T-helper 2 cell (primary cell): ENCODE data around the gene PXMP4.

Experiments used
- DNase-seq, 5 experiments: peaks; one replicate each; pipeline versions ENCODE4 v3.0.0 to v3.0.0-alpha.2; 2012 to 2022

Gene PXMP4

GRCh38 chr20:33667676-33668465 lies 52.2 kb downstream of the PXMP4 start:
- peak; percentile 57 to 85 (median 65) for DNase-seq

GRCh38 chr20:33667245-33667675 lies 52.9 kb downstream of the PXMP4 start:
- peak in 3 of 5 experiments; percentile 13 to 65 (median 34) for DNase-seq

- peak; percentile 55 to 83 (median 68) for DNase-seq
Observed at GRCh38 chr20:33666293-33667244, 53.5 kb downstream of the PXMP4 start, which contains the start of gene ACTL10. TSS of gene ACTL10 (plus strand) at chr20:33666943. CDS start at chr20:33667498, 555 bp downstream.

- peak in 1 of 5 experiments; percentile 38 for DNase-seq
Observed at GRCh38 chr20:33664762-33665144, 55.4 kb downstream of the PXMP4 start.

GRCh38 chr20:33664085-33664761 lies 55.9 kb downstream of the PXMP4 start:
- DNase-seq, result no peak

- DNase-seq, result peak; percentile 72 to 95 (median 76)
Observed at GRCh38 chr20:33663161-33664084, 56.7 kb downstream of the PXMP4 start.

- no peak for DNase-seq
Observed at GRCh38 chr20:33662172-33662571, 57.9 kb downstream of the PXMP4 start, which contains the start of gene C20orf144. TSS of gene C20orf144 (plus strand) at chr20:33662327. CDS start at chr20:33662346, 19 bp downstream.

GRCh38 chr20:33660685-33661058 lies 59.4 kb downstream of the PXMP4 start:
- no peak for DNase-seq

- DNase-seq, result no peak
Observed at GRCh38 chr20:33660035-33660684, 60.0 kb downstream of the PXMP4 start.

- no peak for DNase-seq
Observed at GRCh38 chr20:33659341-33660034, 60.6 kb downstream of the PXMP4 start.

GRCh38 chr20:33658929-33659328 lies 61.2 kb downstream of the PXMP4 start:
- DNase-seq, result no peak

GRCh38 chr20:33658510-33658909 lies 61.6 kb downstream of the PXMP4 start:
- DNase-seq, result no peak

- no peak for DNase-seq
Observed at GRCh38 chr20:33657704-33658095, 62.4 kb downstream of the PXMP4 start.

- no peak for DNase-seq
Observed at GRCh38 chr20:33656783-33657703, 63.1 kb downstream of the PXMP4 start.

GRCh38 chr20:33656010-33656782 lies 63.9 kb downstream of the PXMP4 start:
- no peak for DNase-seq

GRCh38 chr20:33655164-33655563 lies 64.9 kb downstream of the PXMP4 start:
- DNase-seq, result no peak

- no peak for DNase-seq
Observed at GRCh38 chr20:33654680-33655161, 65.4 kb downstream of the PXMP4 start.

GRCh38 chr20:33653900-33654596 lies 66.1 kb downstream of the PXMP4 start:
- no peak for DNase-seq
